H7 (cell line): ENCODE data around the gene HNRNPCL2. TPM values are rescaled to one million over a fixed set of nuclear protein-coding genes. Genes with fewer than 3 reads are reported as not detected.
"Not testable (repeated sequence)": the region's sequence is repeated elsewhere in the genome, so short reads cannot be mapped to it uniquely, and the experiment has no call there.

Experiments
- DNase-seq: peaks from one replicate; pipeline ENCODE4 v3.0.0; 2012
- H3K27me3 ChIP-seq: 2 replicates; pipeline ENCODE4 v1.6.0; 2011; ENCODE audit warnings: mild to moderate bottlenecking, low read length; ENCODE audit not compliant: control insufficient read depth, insufficient read depth
- H3K36me3 ChIP-seq: replicated peaks from 2 replicates; pipeline ENCODE4 v1.5.1; 2011; ENCODE audit warnings: low read length; ENCODE audit not compliant: control insufficient read depth, insufficient read depth
- H3K4me3 ChIP-seq: 2 replicates; pipeline ENCODE4 v1.5.1; 2011; ENCODE audit warnings: low read depth, mild to moderate bottlenecking, control low read depth, low read length, moderate library complexity; ENCODE audit not compliant: insufficient read depth
- total RNA-seq: library from RNA; depleted of rRNA; stranded (reverse); fragments of >200 nt; shearing (Covaris generic); gene quantifications from 2 replicates; pipeline ENCODE4 v1.2.3, GENCODE V29; 2014; rRNA removed

Gene HNRNPCL2
- total RNA-seq, result not detected in 2 replicates

GRCh38 chr1:13116754-13117153 lies at the start of gene HNRNPCL2:
HNRNPCL2 (minus strand) TSS chr1:13116854; CDS start chr1:13116400, 454 bp downstream.
- not testable (repeated sequence) for H3K27me3 ChIP-seq, H3K4me3 ChIP-seq, DNase-seq, H3K36me3 ChIP-seq

GRCh38 chr1:13165531-13165930 lies 48.9 kb upstream of the HNRNPCL2 start, which contains the start of gene HNRNPCL4:
HNRNPCL4 (minus strand) TSS chr1:13165631; CDS start chr1:13165467, 164 bp downstream.
- not testable (repeated sequence) for H3K36me3 ChIP-seq, H3K4me3 ChIP-seq, H3K27me3 ChIP-seq, DNase-seq

- H3K4me3 ChIP-seq, H3K36me3 ChIP-seq, DNase-seq, H3K27me3 ChIP-seq: not testable (repeated sequence)
Measured at GRCh38 chr1:13155909-13156308, 39.3 kb upstream of the HNRNPCL2 start, which contains the start of gene PRAMEF26. PRAMEF26 (minus strand) TSS chr1:13156009; CDS start chr1:13153095, 2,914 bp downstream.

- H3K27me3 ChIP-seq, DNase-seq, H3K4me3 ChIP-seq, H3K36me3 ChIP-seq: not testable (repeated sequence)
Measured at GRCh38 chr1:13070474-13070873, 46.2 kb downstream of the HNRNPCL2 start, which contains the start of gene PRAMEF25. PRAMEF25 (plus strand) TSS chr1:13070774; CDS start chr1:13073694, 2,920 bp downstream.

Other genes starting within 250 kb of the HNRNPCL2 start
- not detected in 2 replicates for gene PRAMEF4, start 230.7 kb downstream of the HNRNPCL2 start, total RNA-seq
- not detected in 2 replicates for gene PRAMEF10, start 218.6 kb downstream of the HNRNPCL2 start, total RNA-seq
- gene PRAMEF7, start 200.2 kb downstream of the HNRNPCL2 start, total RNA-seq, result not detected in 2 replicates
- not detected in 2 replicates for gene PRAMEF6, start 169.3 kb downstream of the HNRNPCL2 start, total RNA-seq
- gene PRAMEF27, start 60.3 kb downstream of the HNRNPCL2 start, total RNA-seq, result not detected in 2 replicates
- not detected in 2 replicates for gene HNRNPCL3, start 56.1 kb downstream of the HNRNPCL2 start, total RNA-seq
- gene PRAMEF25, start 46.1 kb downstream of the HNRNPCL2 start, total RNA-seq, result not detected in 2 replicates
- not detected in 2 replicates for gene PRAMEF26, start 39.2 kb upstream of the HNRNPCL2 start, total RNA-seq
- gene HNRNPCL4, start 48.8 kb upstream of the HNRNPCL2 start, total RNA-seq, result not detected in 2 replicates
- gene PRAMEF9, start 55.0 kb upstream of the HNRNPCL2 start, total RNA-seq, result not detected in 2 replicates
- not detected in 2 replicates for gene PRAMEF13, start 84.6 kb upstream of the HNRNPCL2 start, total RNA-seq
- gene PRAMEF18, start 109.3 kb upstream of the HNRNPCL2 start, total RNA-seq, result not detected in 2 replicates
- gene PRAMEF5, start 137.3 kb upstream of the HNRNPCL2 start, total RNA-seq, result not detected in 2 replicates
- gene PRAMEF8, start 168.3 kb upstream of the HNRNPCL2 start, total RNA-seq, result not detected in 2 replicates
- gene PRAMEF33, start 186.7 kb upstream of the HNRNPCL2 start, total RNA-seq, result not detected in 2 replicates
- gene PRAMEF15, start 198.7 kb upstream of the HNRNPCL2 start, total RNA-seq, result not detected in 2 replicates
- not detected in 2 replicates for gene PRAMEF14, start 230.3 kb upstream of the HNRNPCL2 start, total RNA-seq